Measurements from ENCODE around the gene RBP3.

Gene RBP3

GRCh38 chr10:47303866-47304265 is 44.3 kb upstream of the RBP3 start:
- no peak for TF ChIP-seq ZNF518A (tag by site-specific recombination; conservative IDR thresholded peaks at IDR 0.05; ENCODE audit: low read depth)
- TF ChIP-seq, protein P1, sequence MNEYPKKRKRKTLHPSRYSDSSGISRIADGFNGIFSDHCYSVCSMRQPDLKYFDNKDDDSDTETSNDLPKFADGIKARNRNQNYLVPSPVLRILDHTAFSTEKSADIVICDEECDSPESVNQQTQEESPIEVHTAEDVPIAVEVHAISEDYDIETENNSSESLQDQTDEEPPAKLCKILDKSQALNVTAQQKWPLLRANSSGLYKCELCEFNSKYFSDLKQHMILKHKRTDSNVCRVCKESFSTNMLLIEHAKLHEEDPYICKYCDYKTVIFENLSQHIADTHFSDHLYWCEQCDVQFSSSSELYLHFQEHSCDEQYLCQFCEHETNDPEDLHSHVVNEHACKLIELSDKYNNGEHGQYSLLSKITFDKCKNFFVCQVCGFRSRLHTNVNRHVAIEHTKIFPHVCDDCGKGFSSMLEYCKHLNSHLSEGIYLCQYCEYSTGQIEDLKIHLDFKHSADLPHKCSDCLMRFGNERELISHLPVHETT (tag by site-specific recombination; IDR thresholded peaks at IDR 0.05) = no peak
- no peaks in the 10 kb centered on the region for H3K4me1 ChIP-seq (ENCODE audit: control insufficient read depth, insufficient read depth, low read length)
- no peaks in the 10 kb centered on the region for H3K9me3 ChIP-seq (ENCODE audit: control insufficient read depth, insufficient read depth, low read depth, low read length)
- H3K36me3 ChIP-seq (ENCODE audit: control insufficient read depth in 2 of 2, insufficient read depth in 1 of 2, low read length in 2 of 2) = no peaks in the 10 kb centered on the region
- H3K4me3 ChIP-seq (ENCODE audit: low read depth, low read length) = no peak overlapping the region
- ChIA-PET CTCF (interaction anchor here (0.7 to 0.8 kb wide), 2 partner anchors 8 to 9 kb away, joined by 3 to 4 read pairs; no protein-coding TSS in a partner anchor), POLR2A (no interaction called here)
- no peak overlapping the region for H3K27ac ChIP-seq (ENCODE audit: extremely low read depth, low read depth, low read length)

DNA sequence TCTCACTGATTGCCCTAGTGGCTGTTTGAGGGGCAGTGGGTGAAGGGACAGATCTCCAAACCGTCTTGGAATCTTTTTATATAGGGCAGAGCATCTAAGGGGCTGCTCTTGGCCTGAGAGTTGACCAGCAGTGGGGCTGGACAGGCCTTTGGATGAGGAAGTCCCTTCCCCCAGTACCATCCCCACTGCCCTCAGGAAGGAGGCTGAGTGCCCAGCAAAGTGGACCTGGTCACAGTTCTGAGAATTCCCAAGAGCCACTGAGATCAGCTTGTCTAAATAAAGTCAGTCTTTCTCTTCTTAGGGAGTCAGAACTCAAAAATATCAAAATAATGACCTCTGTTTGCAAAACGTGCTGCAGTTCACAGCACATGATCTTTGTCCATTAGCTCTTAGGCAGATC is 42.6 kb upstream of the RBP3 start:
- Histone ChIP-seq H3K4me3 (ENCODE audit: low read depth, low read length) (no peak overlapping the region), H3K4me1 (ENCODE audit: control insufficient read depth, insufficient read depth, low read length) (no peaks in the 10 kb centered on the region), H3K36me3 (ENCODE audit: control insufficient read depth in 2 of 2, insufficient read depth in 1 of 2, low read length in 2 of 2) (no peaks in the 10 kb centered on the region), H3K27ac (ENCODE audit: extremely low read depth, low read depth, low read length) (no peak overlapping the region), H3K9me3 (ENCODE audit: control insufficient read depth, insufficient read depth, low read depth, low read length) (no peaks in the 10 kb centered on the region)
- ChIA-PET CTCF (interaction anchor here (1.2 to 2.0 kb wide), 4 partner anchors 9 to 281 kb away, joined by 3 to 9 read pairs (median 4); no protein-coding TSS in a partner anchor), POLR2A (no interaction called here)
- TF ChIP-seq PATZ1 (tag by site-specific recombination; IDR thresholded peaks at IDR 0.05) (no peak), KLF10 (tag by site-specific recombination; IDR thresholded peaks at IDR 0.05) (no peak), ZBTB48 (tag by site-specific recombination; IDR thresholded peaks at IDR 0.05) (no peak), ZNF660 (tag by site-specific recombination; IDR thresholded peaks at IDR 0.05) (no peak), ZNF600 (tag by site-specific recombination; IDR thresholded peaks at IDR 0.05) (no peak), SP7 (tag by site-specific recombination; IDR thresholded peaks at IDR 0.05) (no peak), SP3 (tag by site-specific recombination; IDR thresholded peaks at IDR 0.05) (no peak), ZNF658 (tag by site-specific recombination; IDR thresholded peaks at IDR 0.05) (no peak), ZNF239 (tag by site-specific recombination; IDR thresholded peaks at IDR 0.05) (no peak), BCL11A (tag by site-specific recombination; IDR thresholded peaks at IDR 0.05; ENCODE audit: low read depth) (no peak), INSM2 (tag by site-specific recombination; IDR thresholded peaks at IDR 0.05) (no peak), ZNF629 (tag by site-specific recombination; IDR thresholded peaks at IDR 0.05) (no peak)

Measured in HEK293 (cell line).